GM18519 (cell line): ENCODE results near the gene WNK1.
"Not testable (repeated sequence)": the region's sequence is repeated elsewhere in the genome, so short reads cannot be mapped to it uniquely, and the experiment has no call there.

ENCODE experiments used
- ATAC-seq: cut with Tn5 transposase; IDR thresholded peaks from one replicate; pipeline ENCODE4 v1.9.1; 2021; ENCODE audit warnings: mild to moderate bottlenecking, moderate library complexity; ENCODE audit not compliant: unreplicated experiment, low FRiP score

WNK1 gene

GRCh38 chr12:776772-777373 lies 24.5 kb downstream of the WNK1 start:
- not testable (repeated sequence) for ATAC-seq

- ATAC-seq = no peak
Measured at GRCh38 chr12:777550-778047, 25.2 kb downstream of the WNK1 start.

DNA sequence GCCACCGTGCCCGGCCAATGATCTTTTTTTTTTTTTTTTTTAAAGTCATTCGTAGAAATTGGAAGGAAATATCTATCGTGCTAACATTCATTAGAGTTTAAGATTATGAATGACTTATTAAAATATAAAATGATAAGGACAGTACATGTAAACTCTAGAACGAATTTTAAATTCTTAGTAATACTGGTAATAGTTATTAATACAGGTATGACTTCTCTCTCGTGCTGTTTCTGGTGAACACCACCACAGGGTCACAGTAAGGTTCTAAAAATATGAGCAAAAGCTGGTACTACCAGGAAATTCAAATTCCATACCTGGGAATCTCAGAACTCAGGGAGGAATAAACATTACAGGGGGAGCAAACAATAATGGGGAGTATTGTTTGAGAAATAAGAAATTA lies 26.2 kb downstream of the WNK1 start:
- no peak for ATAC-seq

DNA sequence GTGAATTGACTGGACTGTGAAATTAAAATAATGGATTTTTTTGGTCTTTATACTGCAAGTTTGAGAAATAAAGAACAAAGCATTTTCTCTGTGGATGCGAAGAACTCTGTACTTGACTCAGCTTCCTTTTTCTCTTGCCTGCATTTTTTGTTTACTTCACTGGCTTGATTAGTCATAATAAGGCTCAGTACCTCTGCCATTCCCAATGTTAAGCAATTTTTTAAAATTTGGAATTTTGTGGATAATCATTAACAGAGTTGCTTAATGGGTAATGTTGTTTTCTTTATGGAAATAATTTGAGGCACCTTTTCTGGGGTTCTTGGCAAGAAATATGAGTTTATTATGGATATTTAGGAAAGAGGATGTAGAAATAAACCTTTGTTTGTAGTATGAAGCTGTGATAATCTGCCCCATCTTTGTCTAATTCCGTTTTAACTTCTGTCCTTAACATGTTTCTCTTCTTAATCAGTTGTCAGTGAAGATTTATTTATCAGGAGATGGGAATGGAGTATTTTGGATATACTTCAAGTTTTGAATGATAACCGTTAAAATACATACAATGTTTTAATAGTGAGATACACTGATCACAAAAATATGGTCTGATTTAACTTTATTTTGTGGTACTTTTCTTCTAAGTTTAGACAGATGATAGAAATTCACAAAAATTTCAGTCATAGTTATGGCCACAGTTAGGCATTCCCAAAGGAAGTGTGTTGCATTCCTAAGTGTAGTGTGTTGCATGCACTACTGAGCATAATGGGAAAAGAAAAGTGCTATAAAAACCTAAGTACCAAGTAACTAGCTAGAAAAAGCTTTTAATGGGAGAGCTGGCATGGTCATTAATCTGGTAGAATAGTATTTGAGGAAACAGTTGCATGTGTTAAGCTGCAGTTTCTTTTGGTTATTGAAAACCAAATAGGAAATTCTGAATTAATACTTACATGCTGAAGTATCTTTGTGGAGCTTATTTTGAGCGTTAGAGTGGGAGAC lies 27.7 kb downstream of the WNK1 start:
- no peak for ATAC-seq

GRCh38 chr12:780750-781379 lies 28.5 kb downstream of the WNK1 start:
- no peak for ATAC-seq

DNA sequence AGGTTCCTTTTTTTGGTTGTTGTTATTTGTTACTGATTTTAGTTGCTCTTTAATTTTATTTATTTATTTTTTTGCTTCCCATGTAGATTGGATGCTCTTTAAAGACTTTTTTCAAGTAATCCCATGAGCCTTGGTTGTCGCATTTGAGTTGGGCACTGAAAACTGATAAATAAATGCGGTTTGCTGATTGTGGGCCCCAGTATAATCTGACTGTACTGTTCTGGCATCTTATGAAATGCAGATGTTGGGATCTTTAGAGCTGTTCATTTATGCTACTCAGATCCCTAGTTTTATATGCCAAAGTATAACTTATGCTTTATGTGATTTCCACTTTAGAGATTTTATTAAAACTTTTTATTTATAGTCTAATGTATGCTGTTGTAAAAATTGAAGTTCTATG lies 33.3 kb downstream of the WNK1 start:
- ATAC-seq = no peak

DNA sequence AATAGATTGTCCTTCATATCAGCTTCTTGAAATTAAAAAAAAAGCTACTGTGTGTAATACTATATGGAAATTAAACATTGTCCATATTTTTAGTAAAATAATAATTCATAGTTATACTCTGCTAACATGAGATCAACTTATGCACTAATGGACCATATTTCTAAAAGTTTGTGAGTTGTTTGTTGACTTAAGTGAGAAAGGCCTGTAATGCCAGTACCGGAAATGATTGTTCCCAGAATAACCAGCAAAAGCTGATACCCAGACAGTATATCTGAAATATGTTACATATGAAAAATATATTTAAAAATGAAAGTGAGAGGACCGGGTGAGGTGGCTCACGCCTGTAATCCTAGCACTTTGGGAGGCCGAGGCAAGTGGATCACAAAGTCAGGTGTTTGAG lies 35.9 kb downstream of the WNK1 start:
- ATAC-seq = no peak

DNA sequence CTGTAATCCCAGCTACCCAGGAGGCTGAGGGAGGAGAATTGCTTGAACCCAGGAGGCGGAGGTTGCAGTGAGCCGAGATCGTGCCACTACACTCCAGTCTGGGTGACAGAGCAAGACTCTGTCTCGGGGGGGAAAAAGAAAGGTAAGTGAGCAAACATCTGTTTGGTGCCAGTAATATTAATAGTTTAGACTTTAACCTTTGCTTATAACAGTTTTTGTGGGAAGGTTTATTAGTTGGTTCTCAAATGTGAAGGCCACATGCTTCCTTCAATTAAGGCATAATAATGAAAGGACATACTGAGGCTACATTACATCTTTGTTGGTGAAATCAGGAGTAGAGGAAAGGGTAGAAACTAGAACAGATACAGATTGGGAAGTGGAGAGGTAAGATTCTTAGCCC lies 36.4 kb downstream of the WNK1 start:
- not testable (repeated sequence) for ATAC-seq

DNA sequence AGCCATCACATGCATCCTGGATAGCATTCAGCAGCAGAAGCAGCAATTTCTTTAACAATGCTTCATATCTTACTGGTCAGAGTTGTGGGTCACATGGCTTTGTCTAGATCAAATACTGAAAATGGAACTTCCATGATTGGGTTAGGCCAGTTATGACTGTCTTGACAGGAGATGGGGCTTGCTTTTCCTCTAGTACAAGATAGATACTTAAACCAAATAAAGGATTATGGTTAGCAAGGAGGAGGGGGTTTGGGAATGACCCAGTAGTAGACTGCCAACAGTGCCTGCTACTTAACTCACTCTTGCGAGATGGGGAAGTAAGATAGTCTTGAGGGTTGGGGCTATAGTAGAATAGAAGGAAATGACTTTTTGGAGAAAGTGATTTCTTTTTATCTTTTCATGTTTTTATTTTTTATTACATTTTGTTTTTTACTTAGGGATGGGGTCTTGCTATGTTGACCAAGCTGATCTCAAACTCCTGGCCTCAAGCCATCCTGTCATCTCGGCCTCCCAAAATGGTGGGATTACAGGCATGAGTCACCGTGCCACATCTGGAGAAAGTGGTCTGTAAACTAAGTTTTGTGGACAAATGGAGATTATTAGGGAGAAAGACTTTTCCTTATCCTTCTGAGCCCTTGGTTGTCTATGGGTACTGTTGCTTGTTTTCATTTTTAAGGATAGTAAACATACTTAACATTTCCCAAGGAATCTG lies 37.6 kb downstream of the WNK1 start:
- ATAC-seq = no peak

- ATAC-seq = no peak
Measured at GRCh38 chr12:790608-791007, 38.2 kb downstream of the WNK1 start.

DNA sequence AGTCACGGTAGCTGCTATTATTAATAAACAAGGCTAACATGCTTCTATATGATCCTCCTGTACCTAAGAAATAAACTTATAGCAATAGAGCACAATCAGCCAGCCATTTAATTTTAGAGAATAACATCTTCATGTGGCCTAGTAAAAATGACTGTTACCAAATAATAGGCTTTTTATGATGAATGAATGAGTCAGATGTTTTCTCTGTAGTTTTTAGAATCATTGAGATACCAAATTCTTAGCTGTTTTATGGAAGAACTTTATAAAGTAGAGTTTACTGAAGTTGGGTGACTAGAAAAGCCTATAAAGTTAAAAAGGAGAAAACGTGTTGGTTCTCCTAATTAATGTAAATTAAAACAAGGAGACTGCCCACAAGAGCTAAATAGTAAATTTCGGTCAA lies 40.7 kb downstream of the WNK1 start:
- ATAC-seq = no peak

GRCh38 chr12:793711-794110 lies 41.3 kb downstream of the WNK1 start:
- ATAC-seq = no peak

- ATAC-seq = no peak
Measured at GRCh38 chr12:795305-795704, 42.9 kb downstream of the WNK1 start.

DNA sequence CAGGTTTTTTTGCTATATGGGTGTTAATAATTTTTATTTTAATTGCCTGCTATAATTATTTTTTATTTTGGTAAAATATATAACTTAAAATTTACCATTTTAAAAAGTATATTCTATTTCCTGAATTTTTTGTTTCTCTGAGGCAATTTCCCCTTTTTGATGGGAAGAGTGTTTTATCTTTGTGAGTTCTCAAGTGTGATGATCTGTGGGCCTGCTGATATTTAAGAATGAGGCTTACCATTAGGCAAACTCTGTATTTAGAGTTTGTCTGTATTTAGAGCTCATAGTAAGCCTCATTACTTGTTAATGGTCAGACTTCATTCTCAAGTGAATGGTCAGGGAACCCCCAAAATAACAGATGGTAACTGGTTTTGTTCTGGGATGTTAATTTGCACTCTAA lies 48.0 kb downstream of the WNK1 start:
- no peak for ATAC-seq

- no peak for ATAC-seq
Measured at GRCh38 chr12:802242-803120, 50.1 kb downstream of the WNK1 start.

GRCh38 chr12:805022-805632 lies 52.7 kb downstream of the WNK1 start:
- no peak for ATAC-seq

GRCh38 chr12:806200-806791 lies 53.9 kb downstream of the WNK1 start:
- ATAC-seq = no peak

DNA sequence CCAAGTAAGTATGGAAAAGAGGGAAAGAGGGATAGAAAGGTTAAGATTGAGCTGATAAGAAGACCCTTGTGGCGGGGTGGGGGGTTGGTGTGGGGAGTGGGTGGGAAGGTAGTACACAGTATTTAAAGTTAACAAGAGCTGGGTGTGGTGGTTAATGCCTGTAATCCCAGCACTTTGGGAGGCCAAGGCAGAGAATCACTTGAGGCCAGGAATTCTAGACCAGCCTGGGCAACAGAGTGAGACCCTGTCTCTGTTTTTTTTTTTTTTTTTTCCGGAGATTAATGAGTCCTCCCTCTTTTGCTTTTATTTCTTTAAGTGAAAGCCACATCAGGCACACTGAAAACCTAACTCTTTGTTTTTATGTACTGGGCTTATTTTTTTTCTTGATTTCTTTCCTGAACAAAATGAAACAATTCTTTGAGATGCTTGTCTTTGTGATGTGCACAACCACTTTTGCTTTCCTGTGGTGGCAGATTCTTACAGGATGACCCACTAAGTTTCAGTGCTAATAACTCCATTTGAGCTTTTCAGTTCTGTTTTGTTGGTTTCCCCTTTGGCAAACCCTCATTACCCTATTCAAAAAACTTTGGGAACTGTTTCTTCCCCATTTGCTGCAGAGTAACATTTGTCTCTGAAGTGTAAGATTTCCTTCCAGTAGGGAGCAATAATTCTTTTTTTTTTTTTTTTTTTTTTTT lies 54.8 kb downstream of the WNK1 start:
- ATAC-seq = no peak
